Esophagus muscularis mucosa (tissue), 4 donors: ENCODE data around the gene CLINT1. TPM values are rescaled to one million over a fixed set of nuclear protein-coding genes. Genes with fewer than 3 reads are reported as not detected.
A peak's percentile ranks its signal among the peaks of the same experiment; 100 is the strongest.

Experiments used
- DNase-seq: peaks from one replicate; pipeline ENCODE4 v3.0.0-alpha.2; 2017; ENCODE audit errors: extremely low spot score
- H3K27ac ChIP-seq, 4 donors: fragments of 200-600 bp; sonication (generic); replicated peaks in 1 of 4; 1 replicate in 3 of 4; 2 replicates in 1 of 4; pipeline ENCODE4 v1.5.1; 2016 to 2019; ENCODE audit warnings: mild to moderate bottlenecking in 1 of 4
- H3K27me3 ChIP-seq, 4 donors: fragments of 200-600 bp; sonication (generic); one replicate each; pipeline versions ENCODE4 v1.5.1 to v1.6.0; 2016 to 2019
- H3K36me3 ChIP-seq, 4 donors: fragments of 200-600 bp; sonication (generic); one replicate each; pipeline ENCODE4 v1.5.1; 2016 to 2019
- H3K4me1 ChIP-seq, 4 donors: fragments of 200-600 bp; sonication (generic); one replicate each; pipeline ENCODE4 v1.5.1; 2016 to 2019
- H3K4me3 ChIP-seq, 4 donors: fragments of 200-600 bp; sonication (generic); 1 replicate in 2 of 4; 2 replicates in 2 of 4; pipeline ENCODE4 v1.5.1; 2016 to 2019; ENCODE audit warnings: mild to moderate bottlenecking in 4 of 4, moderate library complexity in 1 of 4
- H3K9me3 ChIP-seq, 4 donors: fragments of 200-600 bp; sonication (generic); 1 replicate in 3 of 4; 2 replicates in 1 of 4; pipeline ENCODE4 v1.5.1; 2016 to 2019
- EP300 ChIP-seq: sonication (generic); formaldehyde crosslinking; IDR thresholded peaks from one replicate; pipeline ENCODE4 v1.6.1; 2017; ENCODE audit warnings: antibody characterized with exemption
- POLR2A ChIP-seq: fragments of 450-650 bp; IDR thresholded peaks from one replicate; pipeline ENCODE4 v1.6.1; 2017; ENCODE audit warnings: antibody characterized with exemption, moderate library complexity, mild to moderate bottlenecking, low read depth
- POLR2AphosphoS5 ChIP-seq, 2 donors: sonication (generic); formaldehyde crosslinking; IDR thresholded peaks; one replicate each; pipeline ENCODE4 v1.6.1; 2017; ENCODE audit warnings: antibody characterized with exemption in 2 of 2
- WGBS: methylation state at CpG from one replicate; pipeline ENCODE4 v1.1.5; 2018; 5-methylcytosine and 5-hydroxymethylcytosine counted together
- intact Hi-C: fragments of 100-400 bp; cut with DNase I; formaldehyde crosslinking; loops from one replicate; pipeline ENCODE4 v1.15.1; 2023
- total RNA-seq, 4 donors: library from RNA; depleted of rRNA; stranded (reverse); fragments of >200 nt; gene quantifications; one replicate each; pipeline versions ENCODE4 v1.1.0 to v1.2.1, GENCODE V29; 2016
- TF ChIP-seq, protein P1 (sequence below), 3 experiments: fragments of 200-600 bp in 2 of 3; fragments of 450-650 bp in 1 of 3; sonication (generic) in 2 of 3; IDR thresholded peaks; one replicate each; pipeline ENCODE4 v1.5.1; 2017 to 2019; ENCODE audit warnings: antibody characterized with exemption in 3 of 3, mild to moderate bottlenecking in 2 of 3, moderate library complexity in 1 of 3

Gene CLINT1
- total RNA-seq, 4 donors from 2014 or later: 84.3 to 118 (median 107) TPM

DNA sequence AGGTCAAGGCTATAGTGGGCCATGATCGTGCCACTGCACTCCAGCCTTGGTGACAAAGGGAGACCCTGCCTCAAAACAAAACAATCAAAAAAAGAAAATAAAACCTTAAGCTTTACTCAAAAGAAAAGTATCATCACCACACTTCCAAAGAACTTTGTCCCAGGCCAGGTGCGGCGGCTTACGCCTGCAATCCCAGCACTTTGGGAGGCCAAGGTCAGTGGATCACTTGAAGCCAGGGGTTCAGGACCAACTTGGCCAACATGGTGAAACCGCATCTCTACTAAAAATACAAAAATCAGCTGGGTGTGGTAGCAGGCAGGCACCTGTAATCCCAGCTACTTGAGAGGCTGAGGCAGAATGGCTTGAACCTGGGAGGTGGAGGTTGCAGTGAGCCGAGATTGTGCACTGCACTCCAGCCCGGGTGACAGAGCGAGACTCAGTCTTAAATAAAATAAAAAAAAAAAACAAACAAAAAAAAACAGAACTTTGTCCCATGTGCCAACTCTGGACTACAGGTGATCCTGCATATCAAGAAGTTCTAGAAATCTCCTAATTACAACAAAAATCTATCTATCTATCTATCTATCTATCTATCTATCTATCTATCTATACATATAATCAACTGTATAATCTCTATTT is 19.7 kb downstream of the CLINT1 start:
- no peaks in the 10 kb centered on the region for H3K36me3 ChIP-seq
- intact Hi-C loops: no loop called here
- TF ChIP-seq EP300 (no peak), POLR2A (no peak), POLR2AphosphoS5 (IDR thresholded peaks at IDR 0.05) (no peak)
- TF ChIP-seq, protein P1, sequence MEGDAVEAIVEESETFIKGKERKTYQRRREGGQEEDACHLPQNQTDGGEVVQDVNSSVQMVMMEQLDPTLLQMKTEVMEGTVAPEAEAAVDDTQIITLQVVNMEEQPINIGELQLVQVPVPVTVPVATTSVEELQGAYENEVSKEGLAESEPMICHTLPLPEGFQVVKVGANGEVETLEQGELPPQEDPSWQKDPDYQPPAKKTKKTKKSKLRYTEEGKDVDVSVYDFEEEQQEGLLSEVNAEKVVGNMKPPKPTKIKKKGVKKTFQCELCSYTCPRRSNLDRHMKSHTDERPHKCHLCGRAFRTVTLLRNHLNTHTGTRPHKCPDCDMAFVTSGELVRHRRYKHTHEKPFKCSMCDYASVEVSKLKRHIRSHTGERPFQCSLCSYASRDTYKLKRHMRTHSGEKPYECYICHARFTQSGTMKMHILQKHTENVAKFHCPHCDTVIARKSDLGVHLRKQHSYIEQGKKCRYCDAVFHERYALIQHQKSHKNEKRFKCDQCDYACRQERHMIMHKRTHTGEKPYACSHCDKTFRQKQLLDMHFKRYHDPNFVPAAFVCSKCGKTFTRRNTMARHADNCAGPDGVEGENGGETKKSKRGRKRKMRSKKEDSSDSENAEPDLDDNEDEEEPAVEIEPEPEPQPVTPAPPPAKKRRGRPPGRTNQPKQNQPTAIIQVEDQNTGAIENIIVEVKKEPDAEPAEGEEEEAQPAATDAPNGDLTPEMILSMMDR (IDR thresholded peaks at IDR 0.05): no peak
- H3K4me1 ChIP-seq: peaks cover 0 to 5% (median under 1%) of the 10 kb centered on the region in 4 donors
- no peak for DNase-seq
- no peaks in the 10 kb centered on the region for H3K27me3 ChIP-seq
- no peak overlapping the region for H3K27ac ChIP-seq
- H3K4me3 ChIP-seq: no peak overlapping the region
- H3K9me3 ChIP-seq: no peaks in the 10 kb centered on the region
- WGBS: 83% methylated on average over 8 of the region's 8 CpGs

DNA sequence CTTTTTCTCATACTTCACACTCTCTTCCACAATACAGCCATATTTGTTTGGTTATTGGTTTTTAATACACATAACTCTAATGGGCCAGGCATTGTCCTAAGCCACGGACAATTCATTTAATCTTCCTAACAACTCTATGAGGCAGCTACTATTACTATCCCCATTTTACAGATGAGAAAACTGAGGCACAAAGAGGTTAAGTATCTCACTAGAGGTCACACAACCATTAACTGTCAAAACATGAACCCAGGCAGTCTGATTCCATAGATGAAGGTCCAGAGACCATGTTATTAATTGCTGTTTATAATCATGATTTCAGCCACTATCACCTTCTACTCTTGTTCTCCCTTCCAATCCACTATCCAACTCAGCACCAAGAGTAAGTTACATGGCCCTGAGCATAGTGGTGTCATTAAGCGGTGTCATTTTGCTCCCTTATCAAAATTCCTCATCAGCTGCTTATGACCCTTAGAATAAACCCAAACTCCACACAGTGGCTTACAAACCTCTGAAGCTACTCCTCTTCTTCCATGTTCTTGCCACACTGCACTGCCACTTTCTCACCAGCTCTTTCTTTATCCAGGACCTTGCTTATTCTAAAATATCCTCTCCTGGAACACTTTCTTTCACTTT is 22.7 kb downstream of the CLINT1 start:
- intact Hi-C loops: no loop called here
- no peak overlapping the region for H3K27ac ChIP-seq
- no peak overlapping the region for H3K4me3 ChIP-seq
- H3K36me3 ChIP-seq: no peaks in the 10 kb centered on the region
- WGBS: 100% methylated on average over 2 of the region's 2 CpGs
- no peaks in the 10 kb centered on the region for H3K9me3 ChIP-seq
- H3K4me1 ChIP-seq: peaks cover 0 to 12% (median 4%) of the 10 kb centered on the region in 4 donors
- no peak for DNase-seq
- TF ChIP-seq, protein P1 (IDR thresholded peaks at IDR 0.05): no peak
- TF ChIP-seq POLR2A: no peak
- no peak for TF ChIP-seq EP300
- TF ChIP-seq POLR2AphosphoS5 (IDR thresholded peaks at IDR 0.05): no peak
- H3K27me3 ChIP-seq: no peaks in the 10 kb centered on the region

DNA sequence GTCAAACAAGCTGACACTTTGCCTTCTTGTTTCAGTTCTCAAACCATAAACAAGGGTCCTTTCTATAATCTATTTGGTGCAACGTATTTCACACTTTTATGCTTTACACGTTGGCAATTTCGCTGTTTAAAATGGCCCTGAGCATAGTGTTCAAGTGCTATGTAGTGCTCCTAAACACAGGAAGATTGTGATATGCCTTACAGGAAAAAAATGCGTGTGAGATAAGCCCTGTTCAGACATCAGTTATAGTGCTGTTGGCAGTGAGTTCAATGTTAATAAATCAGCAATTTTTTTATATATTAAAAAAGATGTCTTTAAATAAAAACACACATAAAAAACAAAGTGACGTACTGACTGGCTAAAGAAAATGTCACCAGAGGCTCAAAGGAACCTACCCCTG is 23.9 kb downstream of the CLINT1 start:
- H3K9me3 ChIP-seq: no peaks in the 10 kb centered on the region
- no peak for DNase-seq
- peaks cover 0 to 21% (median 5%) of the 10 kb centered on the region in 4 donors for H3K4me1 ChIP-seq
- no peaks in the 10 kb centered on the region for H3K36me3 ChIP-seq
- 74% methylated on average over 5 of the region's 5 CpGs for WGBS
- H3K27me3 ChIP-seq: no peaks in the 10 kb centered on the region
- intact Hi-C loops: no loop called here
- H3K27ac ChIP-seq: no peak overlapping the region
- TF ChIP-seq, protein P1 (IDR thresholded peaks at IDR 0.05): no peak
- TF ChIP-seq EP300: no peak
- TF ChIP-seq POLR2AphosphoS5 (IDR thresholded peaks at IDR 0.05): no peak
- no peak for TF ChIP-seq POLR2A
- no peak overlapping the region for H3K4me3 ChIP-seq

DNA sequence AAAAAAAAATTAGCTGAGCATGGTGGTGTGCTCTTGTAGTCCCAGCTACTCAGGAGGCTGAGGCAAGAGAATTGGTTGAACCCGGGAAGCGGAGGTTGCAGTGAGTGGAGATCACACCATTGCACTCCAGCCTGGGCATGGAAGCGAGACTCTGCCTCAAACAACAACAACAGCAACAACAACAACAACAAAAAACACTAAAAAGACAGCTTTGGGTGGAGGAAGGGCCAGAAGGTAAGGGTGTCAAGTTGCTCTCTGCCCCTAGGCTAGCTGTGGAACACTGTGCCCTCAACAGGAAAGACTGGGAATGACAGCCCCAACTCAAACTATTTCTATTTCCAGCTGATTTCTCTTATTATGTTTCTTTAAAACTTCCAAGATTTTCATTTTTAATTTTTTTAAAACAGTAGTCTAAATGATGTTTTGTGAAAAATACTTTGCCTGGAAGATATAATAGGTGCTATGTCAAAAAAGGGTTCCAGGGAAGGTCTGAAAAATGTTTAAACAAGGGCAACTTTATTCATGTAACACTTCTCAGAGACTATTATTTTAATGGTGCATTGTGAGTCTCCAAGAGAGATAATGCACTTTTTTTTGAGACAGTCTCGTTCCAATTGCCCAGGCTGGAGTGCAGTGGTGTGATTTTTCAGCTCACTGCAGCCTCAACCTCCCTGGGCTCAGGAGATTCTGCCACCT is 29.9 kb downstream of the CLINT1 start:
- intact Hi-C loops: no loop called here
- Histone ChIP-seq H3K4me3 (no peak overlapping the region), H3K9me3 (no peaks in the 10 kb centered on the region), H3K27me3 (no peaks in the 10 kb centered on the region), H3K4me1 (peaks cover 28 to 71% (median 52%) of the 10 kb centered on the region in 4 donors), H3K27ac (peak overlapping the region; percentile 67 to 77 (median 74)), H3K36me3 (no peaks in the 10 kb centered on the region)
- TF ChIP-seq POLR2AphosphoS5 (IDR thresholded peaks at IDR 0.05): no peak
- TF ChIP-seq, protein P1 (IDR thresholded peaks at IDR 0.05): peak in 1 of 3 experiments; percentile 39
- no peak for DNase-seq
- WGBS: 97% methylated on average over 4 of the region's 4 CpGs
